ENCODE measurements around the gene METTL25B. TPM values are rescaled to one million over a fixed set of nuclear protein-coding genes. Genes with fewer than 3 reads are reported as not detected.
A peak's percentile ranks its signal among the peaks of the same experiment; 100 is the strongest.

METTL25B gene
- total and polyA plus RNA-seq, 4 donors = 24.4 to 42.6 (median 31.6) TPM

- Histone ChIP-seq H3K36me3 (ENCODE audit: control insufficient read depth in 4 of 4, insufficient read depth in 4 of 4, low read length in 4 of 4) (no peaks in the 10 kb centered on the region), H3K9me3 (ENCODE audit: control insufficient read depth in 4 of 4, insufficient read depth in 3 of 4, low read length in 3 of 4) (no peaks in the 10 kb centered on the region), H3K4me1 (ENCODE audit: control insufficient read depth in 5 of 5, insufficient read depth in 5 of 5, low read length in 5 of 5) (peaks cover 0 to 6% (median 2%) of the 10 kb centered on the region in 5 donors), H3K9ac (ENCODE audit: insufficient read depth in 1 of 2, low read length in 2 of 2) (no peak overlapping the region), H3K4me3 (no peak overlapping the region), H3K27ac (ENCODE audit: low read depth in 1 of 2, low read length in 1 of 2) (no peak overlapping the region), H3K27me3 (ENCODE audit: control insufficient read depth in 3 of 3, insufficient read depth in 3 of 3, low read length in 2 of 3) (peaks cover 0 to 7% (median 6%) of the 10 kb centered on the region in 3 donors)
- no peak for DNase-seq
- no peak for ATAC-seq (ENCODE audit: insufficient read depth, low FRiP score)
- 68 to 82% methylated on average over 5 of the region's 5 CpGs for WGBS, 2 donors
- TF ChIP-seq CTCF (IDR thresholded peaks at IDR 0.05; ENCODE audit: control extremely low read depth, extremely low read depth) = no peak
Observed at GRCh38 chr1:156682166-156682890, 45.9 kb upstream of the METTL25B start.

GRCh38 chr1:156684227-156684782 is 44.0 kb upstream of the METTL25B start:
- Histone ChIP-seq H3K36me3 (ENCODE audit: control insufficient read depth in 4 of 4, insufficient read depth in 4 of 4, low read length in 4 of 4) (no peaks in the 10 kb centered on the region), H3K27ac (ENCODE audit: low read depth in 1 of 2, low read length in 1 of 2) (no peak overlapping the region), H3K9me3 (ENCODE audit: control insufficient read depth in 4 of 4, insufficient read depth in 3 of 4, low read length in 3 of 4) (no peaks in the 10 kb centered on the region), H3K4me3 (no peak overlapping the region), H3K4me1 (ENCODE audit: control insufficient read depth in 5 of 5, insufficient read depth in 5 of 5, low read length in 5 of 5) (peaks cover 0 to 3% (median 0%) of the 10 kb centered on the region in 5 donors), H3K9ac (ENCODE audit: insufficient read depth in 1 of 2, low read length in 2 of 2) (no peak overlapping the region), H3K27me3 (ENCODE audit: control insufficient read depth in 3 of 3, insufficient read depth in 3 of 3, low read length in 2 of 3) (peaks cover 0 to 5% (median 4%) of the 10 kb centered on the region in 3 donors)
- no peak for TF ChIP-seq CTCF (IDR thresholded peaks at IDR 0.05; ENCODE audit: control extremely low read depth, extremely low read depth)
- DNase-seq (no peak), ATAC-seq (ENCODE audit: insufficient read depth, low FRiP score) (peak; percentile 17)
- WGBS, 2 donors = 71 to 76% methylated on average over 5 of the region's 5 CpGs

DNA sequence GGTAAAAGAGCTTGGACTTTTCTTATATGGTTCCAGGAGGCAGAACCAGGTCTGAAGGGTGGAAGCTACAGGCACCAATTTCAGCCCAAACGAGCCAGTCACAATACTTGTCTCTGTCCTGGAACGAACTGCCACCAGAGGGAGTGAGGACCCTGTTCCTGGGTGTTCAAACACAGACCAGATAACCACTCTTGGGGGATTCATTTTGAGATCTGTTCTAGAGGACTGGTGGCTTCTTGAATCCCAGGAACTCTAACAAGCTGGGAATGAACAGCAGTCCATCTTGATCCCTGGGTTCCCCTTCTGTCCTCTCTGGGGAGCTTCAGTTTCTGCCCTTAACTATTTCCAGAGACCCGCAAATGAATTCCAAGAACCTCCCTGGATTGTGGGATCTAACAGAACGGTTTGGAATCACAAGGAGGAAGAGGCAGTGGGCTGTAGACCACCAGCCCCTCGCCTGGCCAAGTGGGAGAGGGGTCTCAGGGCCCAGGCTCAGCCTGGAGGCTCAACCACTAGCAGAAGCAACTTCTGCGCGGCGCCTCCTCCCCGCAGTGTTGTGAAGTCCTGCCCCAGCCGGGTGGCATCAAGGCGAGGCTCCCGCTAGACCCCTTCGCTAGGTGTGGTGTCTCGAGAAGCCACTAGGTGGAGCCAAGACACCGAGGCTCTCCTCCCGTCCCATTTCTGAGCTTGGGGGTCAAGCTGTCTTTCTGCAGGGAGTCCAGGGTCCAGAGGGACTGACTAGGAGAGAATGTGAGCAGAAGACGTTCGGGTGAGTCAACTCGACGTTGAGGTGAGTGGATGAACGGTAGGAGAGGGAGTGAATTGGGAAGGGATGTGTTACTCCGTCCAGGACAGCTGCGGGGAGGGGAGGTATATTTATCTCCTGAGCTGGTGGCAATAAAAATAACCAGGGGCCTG is 39.0 kb upstream of the METTL25B start:
- Histone ChIP-seq H3K4me1 (ENCODE audit: control insufficient read depth in 5 of 5, insufficient read depth in 5 of 5, low read length in 5 of 5) (peaks cover 0 to 50% (median 7%) of the 10 kb centered on the region in 5 donors), H3K9ac (ENCODE audit: insufficient read depth in 1 of 2, low read length in 2 of 2) (peak overlapping the region in 1 of 2 donors; percentile 82), H3K36me3 (ENCODE audit: control insufficient read depth in 4 of 4, insufficient read depth in 4 of 4, low read length in 4 of 4) (no peaks in the 10 kb centered on the region), H3K4me3 (no peak overlapping the region), H3K27me3 (ENCODE audit: control insufficient read depth in 3 of 3, insufficient read depth in 3 of 3, low read length in 2 of 3) (no peaks in the 10 kb centered on the region), H3K27ac (ENCODE audit: low read depth in 1 of 2, low read length in 1 of 2) (no peak overlapping the region), H3K9me3 (ENCODE audit: control insufficient read depth in 4 of 4, insufficient read depth in 3 of 4, low read length in 3 of 4) (no peaks in the 10 kb centered on the region)
- 2% methylated on average over 23 of the region's 23 CpGs for WGBS, 2 donors
- ATAC-seq (ENCODE audit: insufficient read depth, low FRiP score) = peak; percentile 79
- peak; percentile 92 to 95 (median 94) for DNase-seq
- TF ChIP-seq CTCF (IDR thresholded peaks at IDR 0.05; ENCODE audit: control extremely low read depth, extremely low read depth) = peak; percentile 87

Data from lung (tissue), 12 donors.